Endothelial cell of umbilical vein (primary cell): Measurements from ENCODE around the gene EHD1.

ENCODE experiments used
- EZH2 ChIP-seq: IDR thresholded peaks from 2 replicates; pipeline ENCODE4 v1.6.1; 2012; ENCODE audit warnings: borderline replicate concordance, low read depth, mild to moderate bottlenecking, moderate library complexity, low read length, inconsistent platforms; ENCODE audit not compliant: severe bottlenecking
- FOS ChIP-seq: IDR thresholded peaks from 2 replicates; pipeline ENCODE4 v1.6.1; 2011; ENCODE audit warnings: mild to moderate bottlenecking, low read length, moderate library complexity, borderline replicate concordance; ENCODE audit not compliant: insufficient read depth
- JUN ChIP-seq: IDR thresholded peaks from 2 replicates; pipeline ENCODE4 v1.6.1; 2011; ENCODE audit warnings: borderline replicate concordance, low read depth; ENCODE audit not compliant: insufficient read length, insufficient read depth
- POLR2A ChIP-seq: IDR thresholded peaks from 2 replicates; pipeline ENCODE4 v1.6.1; 2012; ENCODE audit warnings: low read depth, mild to moderate bottlenecking, control low read depth, low read length
- TF ChIP-seq, protein P1 (sequence below), 2 donors: IDR thresholded peaks; 1 replicate in 1 of 2; 2 replicates in 1 of 2; pipeline ENCODE4 v1.5.1; 2011; ENCODE audit warnings: low read length in 2 of 2, mild to moderate bottlenecking in 2 of 2, moderate library complexity in 2 of 2, control low read depth in 1 of 2, inconsistent platforms in 1 of 2, low read depth in 1 of 2; ENCODE audit not compliant: insufficient read depth in 1 of 2; ENCODE audit errors: extremely low read depth in 1 of 2
- TF ChIP-seq, protein P2 (sequence below): IDR thresholded peaks from 2 replicates; pipeline ENCODE4 v1.6.1; 2011; ENCODE audit not compliant: insufficient read depth, insufficient read length

DNA sequence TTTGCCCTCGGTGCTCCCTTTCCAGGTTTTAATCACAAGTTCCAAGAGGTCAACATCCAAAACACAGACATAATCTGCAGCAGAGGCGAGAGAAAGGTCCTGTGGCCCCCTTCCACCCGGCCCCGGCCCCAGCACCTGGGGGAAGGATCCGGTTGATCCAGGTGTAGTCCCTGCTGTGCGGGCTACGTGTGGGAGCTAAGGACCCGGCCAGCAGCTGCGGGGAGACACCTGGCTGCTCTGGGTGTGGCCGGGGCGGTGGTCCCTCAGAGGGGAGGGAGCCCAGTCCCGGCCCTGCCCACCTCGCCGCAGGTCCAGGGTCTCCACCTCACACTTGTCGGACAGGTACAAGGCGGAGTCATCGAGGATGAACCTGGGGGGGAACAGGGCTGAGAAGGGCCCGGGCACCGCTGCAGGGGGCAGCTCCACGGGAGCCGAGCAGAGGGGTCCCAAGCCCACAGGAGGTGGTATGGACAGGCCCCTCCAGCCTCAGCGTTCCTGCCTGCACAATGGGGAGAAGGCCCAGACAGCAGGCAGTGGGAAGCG is 24.9 kb upstream of the EHD1 start:
- TF ChIP-seq, protein P1, sequence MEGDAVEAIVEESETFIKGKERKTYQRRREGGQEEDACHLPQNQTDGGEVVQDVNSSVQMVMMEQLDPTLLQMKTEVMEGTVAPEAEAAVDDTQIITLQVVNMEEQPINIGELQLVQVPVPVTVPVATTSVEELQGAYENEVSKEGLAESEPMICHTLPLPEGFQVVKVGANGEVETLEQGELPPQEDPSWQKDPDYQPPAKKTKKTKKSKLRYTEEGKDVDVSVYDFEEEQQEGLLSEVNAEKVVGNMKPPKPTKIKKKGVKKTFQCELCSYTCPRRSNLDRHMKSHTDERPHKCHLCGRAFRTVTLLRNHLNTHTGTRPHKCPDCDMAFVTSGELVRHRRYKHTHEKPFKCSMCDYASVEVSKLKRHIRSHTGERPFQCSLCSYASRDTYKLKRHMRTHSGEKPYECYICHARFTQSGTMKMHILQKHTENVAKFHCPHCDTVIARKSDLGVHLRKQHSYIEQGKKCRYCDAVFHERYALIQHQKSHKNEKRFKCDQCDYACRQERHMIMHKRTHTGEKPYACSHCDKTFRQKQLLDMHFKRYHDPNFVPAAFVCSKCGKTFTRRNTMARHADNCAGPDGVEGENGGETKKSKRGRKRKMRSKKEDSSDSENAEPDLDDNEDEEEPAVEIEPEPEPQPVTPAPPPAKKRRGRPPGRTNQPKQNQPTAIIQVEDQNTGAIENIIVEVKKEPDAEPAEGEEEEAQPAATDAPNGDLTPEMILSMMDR (IDR thresholded peaks at IDR 0.05; ENCODE audit: extremely low read depth in 1 of 2, insufficient read depth in 1 of 2, low read depth in 1 of 2, low read length in 2 of 2) = no peak
- TF ChIP-seq EZH2 (no peak), JUN (no peak), POLR2A (no peak), FOS (no peak)
- TF ChIP-seq, protein P2, sequence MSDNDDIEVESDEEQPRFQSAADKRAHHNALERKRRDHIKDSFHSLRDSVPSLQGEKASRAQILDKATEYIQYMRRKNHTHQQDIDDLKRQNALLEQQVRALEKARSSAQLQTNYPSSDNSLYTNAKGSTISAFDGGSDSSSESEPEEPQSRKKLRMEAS = no peak
